ENCODE data around the gene MIPEP.

MIPEP gene

GRCh38 chr13:23810685-23811240 is 78.4 kb downstream of the MIPEP start:
- DNase-seq (ENCODE audit: low read depth), result no peak

- no peak for DNase-seq (ENCODE audit: low read depth)
These were observed 80.4 kb downstream of the MIPEP start for GRCh38 chr13:23808803-23809202.

GRCh38 chr13:23806874-23807526 is 82.2 kb downstream of the MIPEP start:
- no peak for DNase-seq (ENCODE audit: low read depth)

GRCh38 chr13:23805821-23806220 is 83.4 kb downstream of the MIPEP start:
- no peak for DNase-seq (ENCODE audit: low read depth)

GRCh38 chr13:23805122-23805521 is 84.1 kb downstream of the MIPEP start:
- DNase-seq (ENCODE audit: low read depth), result no peak

- DNase-seq (ENCODE audit: low read depth), result no peak
These were observed 85.0 kb downstream of the MIPEP start for GRCh38 chr13:23804166-23804565.

GRCh38 chr13:23801141-23801540 is 88.1 kb downstream of the MIPEP start:
- no peak for DNase-seq (ENCODE audit: low read depth)

GRCh38 chr13:23799945-23800344 is 89.3 kb downstream of the MIPEP start:
- DNase-seq (ENCODE audit: low read depth), result no peak

GRCh38 chr13:23797276-23797903 is 91.8 kb downstream of the MIPEP start:
- DNase-seq (ENCODE audit: low read depth), result no peak

- no peak for DNase-seq (ENCODE audit: low read depth)
These were observed 92.6 kb downstream of the MIPEP start for GRCh38 chr13:23796551-23796950.

GRCh38 chr13:23794267-23795161 is 94.7 kb downstream of the MIPEP start:
- peak; percentile 72 for DNase-seq (ENCODE audit: low read depth)

GRCh38 chr13:23793711-23794110 is 95.5 kb downstream of the MIPEP start:
- no peak for DNase-seq (ENCODE audit: low read depth)

- DNase-seq (ENCODE audit: low read depth), result no peak
These were observed 96.5 kb downstream of the MIPEP start for GRCh38 chr13:23792680-23793079.

- peak; percentile 39 for DNase-seq (ENCODE audit: low read depth)
These were observed 98.5 kb downstream of the MIPEP start for GRCh38 chr13:23790577-23791170.

- no peak for DNase-seq (ENCODE audit: low read depth)
These were observed 99.4 kb downstream of the MIPEP start for GRCh38 chr13:23789576-23790346.

- no peak for DNase-seq (ENCODE audit: low read depth)
These were observed 100.7 kb downstream of the MIPEP start for GRCh38 chr13:23788459-23788858.

- no peak for DNase-seq (ENCODE audit: low read depth)
These were observed 101.7 kb downstream of the MIPEP start for GRCh38 chr13:23787464-23787863.

- DNase-seq (ENCODE audit: low read depth), result no peak
These were observed 102.6 kb downstream of the MIPEP start for GRCh38 chr13:23786607-23787006.

GRCh38 chr13:23778879-23779278 is 110.3 kb downstream of the MIPEP start:
- peak; percentile 6 for DNase-seq (ENCODE audit: low read depth)

GRCh38 chr13:23778002-23778652 is 111.1 kb downstream of the MIPEP start:
- peak; percentile 43 for DNase-seq (ENCODE audit: low read depth)

GRCh38 chr13:23777575-23777870 is 111.7 kb downstream of the MIPEP start:
- DNase-seq (ENCODE audit: low read depth), result no peak

All from ELR (cell line).